NCI-H524 treated with DMSO at 0.1 percent for 48 hours (cell line): ENCODE data around the gene SDCBP2.
"Not testable (repeated sequence)": the region's sequence is repeated elsewhere in the genome, so short reads cannot be mapped to it uniquely, and the experiment has no call there.

Source experiments
- DNase-seq: peaks from one replicate; lab custom pipeline; 2025; lab: John Stamatoyannopoulos, UW

The SDCBP2 gene

DNA sequence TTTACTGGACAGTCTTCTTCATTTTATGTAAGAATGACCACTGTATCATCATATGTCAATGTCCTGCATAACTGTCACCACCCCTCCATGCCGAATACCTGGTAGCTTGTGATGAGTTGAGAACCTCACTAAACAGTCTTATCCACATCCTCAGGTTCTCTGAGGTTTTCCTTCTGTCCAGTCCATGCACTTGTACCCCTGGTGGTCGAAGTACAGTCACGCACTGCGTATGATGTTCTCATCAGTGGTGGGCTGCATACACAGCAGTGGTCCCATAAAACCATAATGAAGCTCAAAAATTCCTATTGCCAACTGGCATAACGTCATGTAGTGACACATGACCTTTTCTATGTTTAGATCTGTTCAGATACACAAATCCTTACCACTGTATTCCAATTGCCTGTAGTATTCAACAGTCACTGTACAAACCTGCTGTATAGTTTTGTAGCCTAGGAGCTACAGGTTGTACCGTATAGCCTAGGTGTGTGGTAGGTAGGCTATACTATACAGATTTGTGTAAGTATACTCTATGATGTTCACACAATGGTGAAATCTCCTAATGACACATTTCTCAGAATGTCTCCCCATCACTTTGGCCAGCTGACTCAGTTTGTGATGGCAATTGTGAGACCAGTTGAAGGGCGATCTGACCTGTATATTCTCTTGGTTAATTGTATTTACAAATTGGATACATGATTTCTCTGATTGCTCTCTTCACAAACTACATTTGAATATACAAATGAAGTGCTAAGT lies 31.3 kb upstream of the SDCBP2 start:
- no peak for DNase-seq

DNA sequence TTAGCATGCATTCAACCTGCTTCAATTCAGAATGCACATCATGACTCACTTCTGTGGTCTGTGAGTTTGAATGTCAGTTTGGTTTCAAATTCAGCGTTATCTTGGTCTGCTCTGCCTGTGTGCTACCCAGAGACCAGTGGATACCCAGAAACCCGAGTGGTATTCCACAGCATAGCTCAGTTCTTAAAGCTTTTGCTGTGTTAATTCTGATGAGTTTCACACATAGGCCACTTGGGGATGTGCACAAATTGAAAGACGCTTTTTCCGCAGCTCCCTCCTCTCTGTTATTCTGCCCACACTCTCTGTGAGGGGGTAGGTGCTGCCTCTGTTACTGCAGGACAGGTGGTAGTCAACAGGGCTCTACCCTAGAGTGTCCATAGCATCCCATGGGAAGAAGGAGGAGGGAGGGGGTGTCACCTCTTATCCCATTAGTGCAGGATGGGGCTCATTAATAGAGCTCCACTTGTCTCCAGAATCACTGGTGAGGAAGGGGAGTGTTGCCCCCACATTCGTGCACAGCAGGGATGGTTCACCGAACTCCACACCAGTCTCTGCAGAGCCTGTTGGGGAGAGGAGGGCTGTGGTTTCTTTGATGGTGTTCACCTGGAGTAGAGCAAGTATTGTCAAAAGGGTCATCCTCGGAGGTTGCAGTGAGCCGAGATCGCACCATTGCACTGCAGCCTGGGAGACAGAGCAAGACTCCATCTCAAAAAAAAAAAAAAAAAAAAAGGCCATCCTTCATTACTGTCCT lies 29.2 kb upstream of the SDCBP2 start:
- no peak for DNase-seq

DNA sequence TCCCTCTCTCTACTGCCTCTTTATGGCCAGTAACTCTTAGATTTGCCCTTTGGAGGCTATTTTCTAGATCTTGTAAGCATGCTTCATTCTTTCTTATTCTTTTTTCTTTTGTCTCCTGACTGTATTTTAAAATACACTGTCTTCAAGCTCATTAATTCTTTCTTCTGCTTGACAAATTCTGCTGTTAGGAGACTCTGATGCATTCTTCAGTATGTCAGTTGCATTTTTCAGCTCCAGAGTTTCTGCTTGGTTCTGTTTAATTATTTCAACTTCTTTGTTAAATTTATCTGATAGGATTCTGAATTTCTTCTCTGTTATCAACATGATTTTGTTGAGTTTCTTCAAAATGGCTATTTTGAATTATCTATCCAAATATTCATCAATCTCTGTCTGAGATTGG lies 25.0 kb upstream of the SDCBP2 start:
- no peak for DNase-seq

DNA sequence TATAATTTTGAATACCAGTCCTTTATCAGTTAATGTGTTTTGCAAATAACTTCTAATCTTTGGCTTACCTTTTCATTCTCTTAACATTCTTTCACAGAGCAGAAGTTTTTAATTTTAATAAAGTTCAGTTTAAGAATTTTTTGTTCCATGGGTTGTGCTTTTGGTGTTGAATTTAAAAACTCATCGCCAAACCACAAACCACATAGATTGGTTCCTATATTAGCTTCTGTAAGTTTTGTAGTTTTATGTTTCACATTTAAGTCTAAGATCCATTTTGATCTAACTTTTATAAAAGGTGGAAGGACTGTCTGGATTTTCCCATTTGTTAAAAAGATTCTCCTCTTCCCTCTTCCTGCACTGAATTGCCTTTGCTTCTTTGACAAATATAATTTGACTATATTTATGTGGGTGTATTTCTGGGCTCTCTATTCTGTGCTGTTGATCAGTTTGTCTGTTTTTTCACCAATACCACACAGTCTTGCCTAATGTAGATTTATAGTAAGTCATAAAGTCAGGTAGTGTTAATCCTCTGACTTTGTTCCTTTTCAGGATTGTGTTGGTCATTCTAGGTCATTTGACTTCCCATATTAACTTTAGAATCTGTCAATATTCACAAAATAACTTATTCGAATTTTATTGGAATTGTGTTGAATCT lies 17.5 kb upstream of the SDCBP2 start:
- DNase-seq = no peak

DNA sequence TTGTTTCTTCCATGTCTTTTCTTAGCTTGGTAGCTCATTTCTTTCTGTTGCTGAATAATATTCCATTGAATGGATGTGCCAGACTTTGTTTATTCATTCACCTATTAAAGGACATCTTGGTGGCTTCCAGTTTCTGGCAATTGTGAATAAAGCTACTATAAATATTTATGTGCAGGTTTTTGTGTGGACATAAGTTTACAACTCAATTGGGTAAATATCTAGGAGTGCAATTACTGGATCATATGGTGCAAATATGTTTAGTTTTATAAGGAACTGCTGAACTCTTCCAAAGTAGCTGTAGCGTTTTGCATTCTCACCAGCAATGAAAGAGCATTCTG lies 16.8 kb upstream of the SDCBP2 start:
- DNase-seq = no peak

DNA sequence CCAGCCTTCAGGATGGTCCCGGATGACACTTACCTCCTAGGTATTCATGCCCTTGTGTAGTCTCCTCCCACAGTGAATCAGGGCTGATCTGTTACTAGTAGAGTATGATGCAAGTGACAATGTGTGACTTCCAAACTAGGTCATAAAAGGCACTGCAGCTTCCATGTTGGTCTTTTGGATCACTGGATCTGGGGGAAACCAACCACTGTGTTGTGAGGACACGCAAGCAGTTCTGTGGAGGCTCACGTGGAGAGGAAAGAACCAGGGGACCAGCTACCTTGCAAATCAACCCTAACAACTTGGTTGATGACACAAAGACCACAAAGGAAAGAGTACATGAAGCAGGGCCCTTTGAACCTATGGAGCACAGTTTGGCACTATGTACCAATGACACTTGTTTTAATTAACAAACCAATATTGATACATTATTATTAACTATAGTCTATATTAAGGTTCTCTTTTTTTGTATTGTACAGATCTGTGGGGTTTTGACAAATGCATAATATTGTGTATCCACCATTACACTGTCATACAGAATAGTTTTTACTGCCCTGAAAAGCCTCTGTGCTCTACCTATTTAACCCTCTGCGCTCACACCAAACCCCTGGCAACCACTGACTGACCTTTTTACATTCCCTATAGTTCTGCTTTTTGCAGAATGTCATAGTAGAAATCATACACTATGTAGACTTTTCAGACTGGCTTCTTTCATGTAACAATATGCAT lies 16.3 kb upstream of the SDCBP2 start:
- DNase-seq = no peak

DNA sequence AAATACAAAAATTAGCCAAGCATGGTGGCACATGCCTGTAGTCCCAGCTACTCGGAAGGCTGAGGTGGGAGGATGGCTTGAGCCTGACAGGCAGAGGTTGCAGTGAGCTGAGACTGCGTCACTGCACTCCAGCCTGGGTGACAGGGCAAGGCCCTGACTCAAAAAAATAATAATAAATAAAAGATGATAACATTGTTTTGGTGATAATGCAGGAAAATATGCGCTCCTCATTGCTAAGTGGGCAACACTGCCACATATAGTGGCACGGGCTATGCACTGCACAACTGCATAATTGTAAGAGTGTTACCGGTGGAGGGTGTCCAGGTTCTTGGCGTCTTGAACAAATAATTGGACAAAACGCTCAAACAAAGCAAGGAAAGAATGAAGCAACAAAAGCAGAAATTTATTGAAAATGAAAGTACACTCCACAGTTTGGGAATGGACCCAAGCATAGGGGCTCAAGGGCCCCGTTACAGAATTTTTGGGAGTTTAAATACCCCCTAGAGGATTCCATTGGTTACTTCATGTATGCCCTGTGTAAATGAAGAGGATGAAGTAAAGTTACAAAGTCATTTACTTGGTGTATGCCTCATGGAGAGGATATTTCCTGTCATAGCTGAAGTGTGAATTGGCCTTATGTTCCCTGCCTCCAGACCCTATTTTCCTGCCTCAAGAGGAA lies 14.6 kb upstream of the SDCBP2 start:
- DNase-seq = not testable (repeated sequence)

DNA sequence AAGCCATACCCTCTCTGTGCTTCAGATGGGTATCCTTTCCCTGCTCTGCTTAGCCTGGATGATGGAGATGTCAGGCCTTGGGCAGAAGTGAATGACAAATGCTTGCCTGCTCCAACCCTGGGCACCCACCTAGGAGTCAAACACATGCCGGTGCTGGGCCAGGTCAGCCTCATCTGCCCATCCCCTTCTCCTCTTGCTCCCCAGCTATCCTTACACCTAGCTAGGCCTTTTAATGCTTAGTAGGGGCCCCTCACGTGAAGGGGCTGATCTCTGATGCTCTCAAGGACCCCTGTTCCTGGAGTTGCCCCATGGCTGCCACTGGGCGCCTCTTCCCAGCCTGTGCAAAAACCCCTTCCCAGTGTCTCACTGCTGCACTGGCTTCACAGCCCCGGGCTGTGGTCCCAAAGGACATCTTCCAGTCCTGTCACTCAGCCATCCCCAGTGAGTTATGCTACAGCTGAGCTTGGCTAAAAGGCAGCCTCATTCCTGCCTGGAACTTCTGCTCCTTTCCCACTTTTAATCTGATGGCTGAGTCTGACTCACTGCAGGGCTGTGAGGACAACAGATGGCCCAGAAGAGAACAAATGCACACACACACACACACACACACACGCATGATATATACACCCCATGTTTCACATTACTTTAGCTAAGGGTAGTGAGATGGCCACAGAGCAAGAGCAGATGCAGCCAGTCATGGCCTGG lies 12.8 kb upstream of the SDCBP2 start:
- no peak for DNase-seq

DNA sequence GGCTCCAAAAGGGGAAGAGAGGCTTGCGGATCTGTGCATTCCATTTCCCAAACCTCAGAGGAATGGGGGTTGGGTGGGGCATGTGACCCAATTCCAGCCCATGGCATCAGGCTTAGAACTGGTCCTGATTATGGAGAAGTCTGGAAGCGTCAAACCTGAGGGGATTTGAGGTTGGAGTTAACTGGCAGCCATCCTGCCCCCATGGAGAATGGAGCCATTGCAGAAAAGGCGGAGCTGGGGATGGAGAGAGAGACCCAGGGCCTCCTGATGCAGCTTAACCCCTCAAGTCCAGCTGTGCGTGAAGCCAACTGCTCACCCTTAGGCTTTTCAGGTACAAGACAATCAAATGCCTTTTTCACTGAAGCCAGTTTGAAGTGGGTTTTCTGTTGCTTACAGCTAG lies 9.9 kb upstream of the SDCBP2 start:
- no peak for DNase-seq

DNA sequence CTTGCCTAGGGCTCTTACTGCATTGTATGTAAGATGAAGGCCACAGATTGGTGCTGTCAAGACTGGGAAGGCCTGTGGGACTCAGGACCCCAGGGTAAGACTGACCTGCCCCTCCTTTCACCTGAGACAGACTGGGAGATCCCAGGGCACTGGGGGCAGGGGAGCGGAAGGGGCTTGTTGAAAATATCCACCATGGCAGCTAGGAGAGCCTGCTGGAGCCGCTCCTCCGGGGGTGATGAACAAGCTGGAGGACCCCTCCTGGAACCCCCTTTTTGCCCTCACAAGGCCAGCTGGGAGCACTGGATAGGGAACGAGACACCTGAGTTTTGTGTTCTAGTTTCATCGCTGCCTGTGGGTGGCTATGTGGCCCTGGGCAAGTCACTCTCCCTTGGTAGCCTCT lies 9.2 kb upstream of the SDCBP2 start:
- DNase-seq = no peak

DNA sequence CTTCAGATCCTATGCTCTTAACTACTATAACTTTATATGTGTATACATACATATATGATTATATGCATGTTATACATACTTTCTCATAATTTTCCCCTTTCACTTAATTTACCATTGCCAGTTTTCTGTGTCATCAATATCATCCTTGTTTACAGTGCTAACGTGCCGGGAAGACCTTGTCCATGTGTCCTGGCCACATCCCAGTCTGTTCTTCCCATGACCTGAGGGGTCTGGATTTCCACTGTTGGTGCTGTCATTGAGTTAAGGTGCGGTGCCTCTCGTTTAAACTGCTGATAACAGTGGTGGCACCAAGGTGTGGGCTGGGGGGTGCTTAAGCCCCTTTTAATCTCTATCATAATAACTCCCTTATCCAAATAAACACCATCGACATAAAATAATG lies 8.5 kb upstream of the SDCBP2 start:
- no peak for DNase-seq

DNA sequence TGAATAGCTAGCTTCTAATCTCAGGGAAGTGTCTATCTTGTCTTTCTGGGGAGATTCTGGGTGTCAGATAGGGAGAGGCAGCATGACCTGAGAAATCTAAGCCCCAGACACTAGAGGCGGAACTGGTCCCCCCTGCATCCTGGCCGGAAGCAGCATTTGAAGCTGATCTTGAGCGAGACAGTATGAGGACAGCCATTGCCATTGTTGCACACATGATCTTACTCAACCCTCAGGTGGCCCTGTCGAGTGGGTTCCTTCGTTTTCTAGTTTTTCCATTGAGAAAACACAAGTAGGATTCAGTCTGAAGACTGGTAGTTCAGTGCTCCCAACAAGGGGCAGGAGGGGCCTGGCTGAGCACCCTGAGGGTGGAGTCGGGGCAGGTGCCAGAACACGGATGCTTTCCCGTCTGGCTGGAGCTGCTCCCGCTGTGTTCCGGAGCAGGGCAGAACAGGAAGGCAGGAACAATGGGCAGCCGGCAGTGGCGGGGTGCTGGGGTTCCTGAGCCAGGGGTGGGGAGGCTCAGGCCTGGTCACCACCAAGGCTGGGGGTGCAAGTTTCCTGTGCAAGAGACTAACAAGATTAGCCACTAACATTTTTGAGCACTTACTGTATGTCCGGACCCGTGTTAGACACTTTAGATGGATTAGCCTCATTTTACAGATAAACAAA lies 7.9 kb upstream of the SDCBP2 start:
- DNase-seq = no peak

DNA sequence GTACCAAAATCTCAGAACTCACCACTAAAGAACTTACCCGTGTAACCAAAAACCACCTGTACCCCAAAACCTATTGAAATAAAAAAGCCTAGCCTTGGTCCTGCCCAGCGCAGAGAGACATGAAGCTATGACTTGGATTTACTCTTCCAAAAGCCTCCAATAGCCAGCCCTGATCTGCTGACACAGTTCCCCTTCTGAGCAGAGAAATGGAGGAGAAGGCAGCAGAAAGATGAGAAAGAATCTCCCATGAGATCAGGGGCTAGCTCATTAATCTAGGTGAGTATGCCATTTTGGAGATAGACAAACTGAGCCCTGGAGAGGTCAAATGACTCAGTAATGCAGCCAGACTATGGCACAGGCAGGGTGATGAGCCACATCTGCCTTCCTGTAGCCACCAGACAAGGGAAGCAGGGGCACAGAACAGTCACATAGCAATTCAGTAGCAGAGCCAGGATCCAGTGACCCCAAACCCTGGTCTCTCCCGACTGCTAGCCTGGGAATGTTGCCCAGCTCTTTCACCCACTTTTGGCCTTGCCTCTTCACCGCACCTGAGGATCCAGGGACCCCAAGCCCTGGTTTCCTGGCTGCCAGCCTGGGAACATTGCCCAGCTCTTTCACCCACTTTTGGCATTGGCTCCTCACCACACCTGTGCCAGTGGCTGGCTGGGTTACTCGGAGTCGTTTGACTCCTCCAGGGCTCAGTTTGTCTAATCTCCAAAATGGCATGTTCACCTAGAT lies 7.2 kb upstream of the SDCBP2 start:
- DNase-seq = no peak

DNA sequence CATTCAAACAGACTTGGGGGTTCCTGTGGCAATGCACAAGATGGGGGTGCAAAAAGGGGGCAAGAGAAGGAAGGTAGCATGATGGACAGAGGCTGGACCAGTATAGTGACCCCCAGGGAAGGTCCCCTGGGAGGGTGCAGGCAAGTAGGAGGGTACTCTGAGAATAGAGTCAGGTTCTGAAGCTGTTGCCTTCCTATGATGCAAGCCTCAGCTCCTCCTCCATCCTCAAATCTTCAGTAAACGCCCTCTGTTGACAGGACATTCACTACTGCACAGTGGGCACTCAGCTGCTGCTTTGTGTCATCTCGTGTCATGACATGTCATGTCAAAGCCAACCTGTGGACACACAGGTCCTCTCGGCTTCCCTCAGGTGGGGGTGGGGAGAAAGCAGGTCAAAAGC lies 5.8 kb upstream of the SDCBP2 start:
- DNase-seq = no peak

DNA sequence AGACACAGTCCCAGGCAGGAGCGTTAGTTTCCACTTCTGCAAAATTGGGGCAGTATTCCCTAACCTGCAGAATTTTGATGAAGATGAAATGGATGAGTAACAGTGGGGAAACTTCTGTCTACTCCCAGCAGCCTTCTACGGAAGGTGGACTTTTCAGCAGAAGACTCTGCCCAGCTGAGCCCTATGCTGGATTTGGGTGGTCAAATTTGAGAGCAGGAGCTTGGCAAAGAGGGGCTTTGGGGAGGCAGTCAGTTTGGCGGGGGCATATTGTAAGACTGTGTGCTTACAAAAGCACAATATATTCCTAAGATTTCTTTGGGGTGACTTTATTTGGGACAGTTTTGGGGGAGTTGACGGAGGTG lies 5.4 kb upstream of the SDCBP2 start:
- no peak for DNase-seq

DNA sequence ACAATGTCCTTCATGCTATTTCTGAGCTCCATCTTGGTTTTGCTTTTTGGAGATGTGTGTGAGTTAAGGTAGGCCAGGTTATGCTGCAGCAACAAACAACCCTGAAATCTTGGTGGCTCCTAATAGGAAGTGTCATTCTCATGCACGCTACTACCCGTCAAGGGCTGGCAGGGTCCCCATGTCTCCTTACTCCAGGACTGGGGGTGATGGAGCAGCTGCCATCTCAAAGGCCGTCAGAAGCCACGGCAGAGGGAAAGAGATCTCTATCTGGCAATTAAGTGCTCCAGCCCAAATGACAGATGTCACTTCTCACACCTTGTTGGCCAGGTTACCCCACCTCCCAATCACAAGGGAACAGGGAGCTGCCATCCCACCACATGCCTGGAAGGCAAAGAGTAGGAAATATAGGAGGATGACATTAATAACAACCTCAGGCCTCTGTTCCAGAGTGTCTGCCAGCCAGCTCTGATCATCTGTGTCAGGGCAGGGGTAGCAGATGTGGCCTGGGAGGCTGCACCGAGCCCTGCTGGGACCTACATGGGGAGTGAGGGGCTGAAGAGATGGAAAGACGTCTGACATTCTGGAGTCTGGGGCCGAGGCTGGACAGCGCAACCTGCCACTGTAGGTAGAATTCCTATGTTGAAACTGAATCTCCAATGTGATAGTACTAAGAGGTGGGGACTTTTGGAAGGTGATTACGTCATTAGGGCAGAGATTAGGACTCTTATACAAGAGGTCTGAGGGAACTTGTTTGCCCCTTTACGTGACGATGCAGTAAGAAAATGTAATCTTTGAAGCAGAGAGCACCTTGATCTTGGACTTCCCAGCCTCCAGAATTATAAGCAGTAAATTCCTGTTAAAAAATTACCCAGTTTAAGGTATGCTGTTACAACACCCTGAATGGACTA lies 4.8 kb upstream of the SDCBP2 start:
- no peak for DNase-seq

DNA sequence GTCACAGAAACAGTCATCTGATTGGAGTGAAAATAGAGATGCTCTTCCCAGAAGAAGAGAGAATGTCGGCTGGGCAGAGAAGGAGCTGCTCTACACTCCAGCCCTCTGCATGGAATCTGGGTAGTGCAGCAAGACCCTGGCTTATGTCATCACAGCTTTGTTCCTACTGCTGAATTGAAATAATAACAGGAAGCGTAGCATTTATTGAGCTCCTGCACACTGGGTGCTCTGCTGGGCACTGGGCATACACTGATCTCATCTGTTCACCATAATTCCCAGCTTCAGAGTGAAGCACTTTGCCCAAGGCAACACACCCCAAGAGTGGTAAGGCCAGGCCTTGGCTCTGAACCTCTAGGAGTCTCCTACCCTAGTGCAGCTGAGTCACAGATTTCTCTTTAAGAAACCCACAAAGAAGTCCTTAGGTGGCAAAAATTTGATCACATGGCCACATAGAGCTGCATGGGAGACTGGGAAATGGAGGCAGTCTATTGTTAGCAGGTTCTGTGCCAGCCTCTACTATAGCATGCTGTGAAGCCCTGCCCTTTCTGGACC lies 3.9 kb upstream of the SDCBP2 start:
- no peak for DNase-seq

DNA sequence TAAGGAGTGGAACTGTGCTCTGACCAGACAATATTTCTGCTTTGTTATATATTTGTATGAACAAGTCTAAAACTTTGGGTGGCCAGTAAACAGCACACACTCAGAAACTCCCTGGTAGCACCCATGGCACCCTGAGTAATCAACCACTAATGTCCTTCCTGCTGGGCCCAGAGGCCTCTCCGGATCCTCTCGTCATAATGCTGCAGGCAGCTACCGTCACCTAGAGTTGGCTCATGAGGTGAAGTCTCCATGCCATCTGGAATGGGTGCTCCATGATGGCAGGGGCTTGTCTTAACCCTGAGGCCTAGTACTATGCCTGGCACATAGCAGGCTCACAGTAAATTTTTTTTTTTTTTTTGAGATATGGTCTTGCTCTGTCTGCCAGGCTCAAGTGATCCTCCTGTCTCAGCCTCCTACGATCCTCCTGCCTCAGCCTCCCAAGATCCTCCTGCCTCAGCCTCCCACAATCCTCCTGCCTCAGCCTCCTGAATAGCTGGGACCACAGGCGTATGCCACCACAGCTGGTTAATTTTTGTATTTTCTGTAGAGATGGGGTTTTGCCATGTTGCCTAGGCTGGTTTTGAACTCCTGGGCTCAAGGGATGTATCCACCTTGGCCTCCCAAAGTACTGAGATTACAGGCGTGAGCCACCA lies 3.0 kb upstream of the SDCBP2 start:
- no peak for DNase-seq
